Neural cell (in vitro differentiated cells): ENCODE results near the gene CPEB3.

Source experiments
- EZH2 ChIP-seq: fragments of 200-600, 300-800 bp; shearing (Covaris generic), sonication (generic); IDR thresholded peaks from 2 replicates; pipeline ENCODE4 v1.6.1; 2014; ENCODE audit warnings: antibody characterized with exemption, low read length, borderline replicate concordance, mild to moderate bottlenecking; ENCODE audit not compliant: insufficient read depth, poor library complexity, severe bottlenecking
- MXI1 ChIP-seq: fragments of 450-650 bp; conservative IDR thresholded peaks from 2 replicates; pipeline ENCODE4 v1.6.1; 2014; ENCODE audit warnings: antibody characterized with exemption, mild to moderate bottlenecking; ENCODE audit not compliant: poor library complexity, severe bottlenecking
- POLR2AphosphoS5 ChIP-seq: IDR thresholded peaks from 2 replicates; pipeline ENCODE4 v1.6.1; 2012
- RAD21 ChIP-seq: fragments of 450-650 bp; conservative IDR thresholded peaks from 2 replicates; pipeline ENCODE4 v1.6.1; 2014; ENCODE audit warnings: antibody characterized with exemption, mild to moderate bottlenecking, moderate library complexity
- TF ChIP-seq, protein P1 (sequence below): fragments of 450-650 bp; IDR thresholded peaks from 2 replicates; pipeline ENCODE4 v1.5.1; 2014; ENCODE audit warnings: antibody characterized with exemption, mild to moderate bottlenecking, moderate library complexity; ENCODE audit not compliant: poor library complexity, severe bottlenecking
- TF ChIP-seq, protein P2 (sequence below): IDR thresholded peaks from 2 replicates; pipeline ENCODE4 v1.6.1; 2012; ENCODE audit warnings: borderline replicate concordance

DNA sequence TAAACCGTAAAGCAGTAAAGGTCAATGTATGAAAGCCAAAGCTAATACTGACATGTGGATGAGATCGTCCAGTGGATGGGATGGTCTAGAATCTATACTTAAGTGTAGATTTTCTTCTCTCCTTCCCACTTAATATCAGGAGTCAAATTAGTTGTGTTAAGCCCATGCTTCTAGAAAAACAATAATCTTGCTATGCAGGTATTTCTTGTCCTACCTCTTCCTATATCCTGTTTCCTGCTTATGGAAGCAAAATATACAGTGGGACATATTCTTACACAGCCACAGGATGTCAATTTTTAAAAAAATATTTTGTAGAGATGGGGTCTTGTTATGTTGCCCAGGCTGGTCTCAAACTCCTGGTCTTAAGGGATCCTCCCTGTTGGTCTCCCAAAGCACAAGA is 27.5 kb downstream of the CPEB3 start:
- TF ChIP-seq, protein P1, sequence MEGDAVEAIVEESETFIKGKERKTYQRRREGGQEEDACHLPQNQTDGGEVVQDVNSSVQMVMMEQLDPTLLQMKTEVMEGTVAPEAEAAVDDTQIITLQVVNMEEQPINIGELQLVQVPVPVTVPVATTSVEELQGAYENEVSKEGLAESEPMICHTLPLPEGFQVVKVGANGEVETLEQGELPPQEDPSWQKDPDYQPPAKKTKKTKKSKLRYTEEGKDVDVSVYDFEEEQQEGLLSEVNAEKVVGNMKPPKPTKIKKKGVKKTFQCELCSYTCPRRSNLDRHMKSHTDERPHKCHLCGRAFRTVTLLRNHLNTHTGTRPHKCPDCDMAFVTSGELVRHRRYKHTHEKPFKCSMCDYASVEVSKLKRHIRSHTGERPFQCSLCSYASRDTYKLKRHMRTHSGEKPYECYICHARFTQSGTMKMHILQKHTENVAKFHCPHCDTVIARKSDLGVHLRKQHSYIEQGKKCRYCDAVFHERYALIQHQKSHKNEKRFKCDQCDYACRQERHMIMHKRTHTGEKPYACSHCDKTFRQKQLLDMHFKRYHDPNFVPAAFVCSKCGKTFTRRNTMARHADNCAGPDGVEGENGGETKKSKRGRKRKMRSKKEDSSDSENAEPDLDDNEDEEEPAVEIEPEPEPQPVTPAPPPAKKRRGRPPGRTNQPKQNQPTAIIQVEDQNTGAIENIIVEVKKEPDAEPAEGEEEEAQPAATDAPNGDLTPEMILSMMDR, result no peak
- TF ChIP-seq RAD21, result no peak
- no peak for TF ChIP-seq EZH2
- TF ChIP-seq, protein P2, sequence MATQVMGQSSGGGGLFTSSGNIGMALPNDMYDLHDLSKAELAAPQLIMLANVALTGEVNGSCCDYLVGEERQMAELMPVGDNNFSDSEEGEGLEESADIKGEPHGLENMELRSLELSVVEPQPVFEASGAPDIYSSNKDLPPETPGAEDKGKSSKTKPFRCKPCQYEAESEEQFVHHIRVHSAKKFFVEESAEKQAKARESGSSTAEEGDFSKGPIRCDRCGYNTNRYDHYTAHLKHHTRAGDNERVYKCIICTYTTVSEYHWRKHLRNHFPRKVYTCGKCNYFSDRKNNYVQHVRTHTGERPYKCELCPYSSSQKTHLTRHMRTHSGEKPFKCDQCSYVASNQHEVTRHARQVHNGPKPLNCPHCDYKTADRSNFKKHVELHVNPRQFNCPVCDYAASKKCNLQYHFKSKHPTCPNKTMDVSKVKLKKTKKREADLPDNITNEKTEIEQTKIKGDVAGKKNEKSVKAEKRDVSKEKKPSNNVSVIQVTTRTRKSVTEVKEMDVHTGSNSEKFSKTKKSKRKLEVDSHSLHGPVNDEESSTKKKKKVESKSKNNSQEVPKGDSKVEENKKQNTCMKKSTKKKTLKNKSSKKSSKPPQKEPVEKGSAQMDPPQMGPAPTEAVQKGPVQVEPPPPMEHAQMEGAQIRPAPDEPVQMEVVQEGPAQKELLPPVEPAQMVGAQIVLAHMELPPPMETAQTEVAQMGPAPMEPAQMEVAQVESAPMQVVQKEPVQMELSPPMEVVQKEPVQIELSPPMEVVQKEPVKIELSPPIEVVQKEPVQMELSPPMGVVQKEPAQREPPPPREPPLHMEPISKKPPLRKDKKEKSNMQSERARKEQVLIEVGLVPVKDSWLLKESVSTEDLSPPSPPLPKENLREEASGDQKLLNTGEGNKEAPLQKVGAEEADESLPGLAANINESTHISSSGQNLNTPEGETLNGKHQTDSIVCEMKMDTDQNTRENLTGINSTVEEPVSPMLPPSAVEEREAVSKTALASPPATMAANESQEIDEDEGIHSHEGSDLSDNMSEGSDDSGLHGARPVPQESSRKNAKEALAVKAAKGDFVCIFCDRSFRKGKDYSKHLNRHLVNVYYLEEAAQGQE, result no peak
- TF ChIP-seq MXI1, result no peak
- no peak for TF ChIP-seq POLR2AphosphoS5
